ENCODE results near the gene PCMTD2. TPM values are rescaled to one million over a fixed set of nuclear protein-coding genes. Genes with fewer than 3 reads are reported as not detected.
A peak's percentile ranks its signal among the peaks of the same experiment; 100 is the strongest.

Gene PCMTD2
- total and polyA plus RNA-seq, 7 donors: 9.9 to 73.9 (median 60.3) TPM

GRCh38 chr20:64210656-64211369 is 44.7 kb upstream of the PCMTD2 start:
- DNase-seq: no peak
- 79 to 82% methylated on average over 15 of the region's 15 CpGs for WGBS, 2 donors
- Histone ChIP-seq H3K36me3 (no peaks in the 10 kb centered on the region), H3K27ac (no peak overlapping the region), H3K4me1 (peaks cover 0 to 24% (median 21%) of the 10 kb centered on the region in 4 donors), H3K9me3 (no peaks in the 10 kb centered on the region), H3K27me3 (no peaks in the 10 kb centered on the region), H3K4me3 (no peak overlapping the region)
- intact Hi-C loops (cut with DNase I): no loop called here
- TF ChIP-seq CTCF (IDR thresholded peaks at IDR 0.05): no peak
- no peak for TF ChIP-seq POLR2A (IDR thresholded peaks at IDR 0.05)
- TF ChIP-seq POLR2AphosphoS5 (IDR thresholded peaks at IDR 0.05): no peak
- no peak for TF ChIP-seq EP300 (IDR thresholded peaks at IDR 0.05)

- intact Hi-C loops (cut with DNase I): no loop called here
- TF ChIP-seq CTCF (IDR thresholded peaks at IDR 0.05) (no peak), POLR2AphosphoS5 (IDR thresholded peaks at IDR 0.05) (no peak), EP300 (IDR thresholded peaks at IDR 0.05) (no peak), POLR2A (IDR thresholded peaks at IDR 0.05) (no peak)
- 72 to 78% methylated on average over 21 of the region's 21 CpGs for WGBS, 2 donors
- DNase-seq: no peak
- no peak overlapping the region for H3K4me3 ChIP-seq
- peaks cover 0 to 33% (median 23%) of the 10 kb centered on the region in 4 donors for H3K4me1 ChIP-seq
- H3K9me3 ChIP-seq: no peaks in the 10 kb centered on the region
- peak overlapping the region in 3 of 4 donors; percentile 43 to 74 (median 73) for H3K27ac ChIP-seq
- no peaks in the 10 kb centered on the region for H3K36me3 ChIP-seq
- H3K27me3 ChIP-seq: no peaks in the 10 kb centered on the region
Measured at GRCh38 chr20:64211874-64212658, 43.5 kb upstream of the PCMTD2 start.

- H3K36me3 ChIP-seq: no peaks in the 10 kb centered on the region
- intact Hi-C loops (cut with DNase I): no loop called here
- DNase-seq: peak; percentile 83
- TF ChIP-seq POLR2AphosphoS5 (IDR thresholded peaks at IDR 0.05) (peak in 3 of 4 donors; percentile 16 to 25 (median 22)), EP300 (IDR thresholded peaks at IDR 0.05) (no peak), POLR2A (IDR thresholded peaks at IDR 0.05) (no peak), CTCF (IDR thresholded peaks at IDR 0.05) (no peak)
- 74 to 76% methylated on average over 7 of the region's 7 CpGs for WGBS, 2 donors
- peak overlapping the region; percentile 27 to 74 (median 58) for H3K27ac ChIP-seq
- H3K9me3 ChIP-seq: no peaks in the 10 kb centered on the region
- H3K27me3 ChIP-seq: no peaks in the 10 kb centered on the region
- H3K4me3 ChIP-seq: no peak overlapping the region
- peaks cover 0 to 33% (median 23%) of the 10 kb centered on the region in 4 donors for H3K4me1 ChIP-seq
Measured at GRCh38 chr20:64212755-64213154, 42.8 kb upstream of the PCMTD2 start.

- intact Hi-C loops (cut with DNase I): no loop called here
- Histone ChIP-seq H3K36me3 (no peaks in the 10 kb centered on the region), H3K4me3 (no peak overlapping the region), H3K4me1 (peaks cover 0 to 33% (median 23%) of the 10 kb centered on the region in 4 donors), H3K27ac (no peak overlapping the region), H3K27me3 (no peaks in the 10 kb centered on the region), H3K9me3 (no peaks in the 10 kb centered on the region)
- WGBS, 2 donors: 93 to 95% methylated on average over 10 of the region's 10 CpGs
- DNase-seq: no peak
- no peak for TF ChIP-seq EP300 (IDR thresholded peaks at IDR 0.05)
- no peak for TF ChIP-seq CTCF (IDR thresholded peaks at IDR 0.05)
- no peak for TF ChIP-seq POLR2A (IDR thresholded peaks at IDR 0.05)
- no peak for TF ChIP-seq POLR2AphosphoS5 (IDR thresholded peaks at IDR 0.05)
Measured at GRCh38 chr20:64214113-64214512, 41.4 kb upstream of the PCMTD2 start.

Measured in sigmoid colon (tissue), 7 donors.